ENCODE data around the gene GRIA3. TPM values are rescaled to one million over a fixed set of nuclear protein-coding genes. Genes with fewer than 3 reads are reported as not detected.
"Not testable (repeated sequence)": the region's sequence is repeated elsewhere in the genome, so short reads cannot be mapped to it uniquely, and the experiment has no call there.

GRIA3 gene
- total RNA-seq, 1 donor from 2014 or later = not detected

DNA sequence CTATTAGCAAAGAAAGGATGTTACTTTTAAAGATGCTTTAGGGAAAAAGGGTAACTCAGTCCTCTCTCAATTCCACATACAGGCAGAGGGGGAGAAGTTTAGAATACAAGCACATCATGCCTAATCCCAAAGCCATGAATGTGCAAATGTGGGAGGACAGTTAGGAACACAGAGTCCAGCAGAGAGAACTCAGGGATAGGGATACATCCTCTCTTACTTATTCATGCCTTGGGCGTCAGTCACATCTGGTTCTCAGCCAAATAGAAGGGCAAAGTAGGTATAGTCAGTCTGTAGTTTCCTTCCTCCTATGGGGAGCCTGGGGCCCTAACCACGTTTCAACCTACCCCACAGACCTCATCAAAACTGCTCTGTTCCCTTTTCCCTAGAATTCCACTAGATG, 87.8 kb downstream of the GRIA3 start:
- intact Hi-C loops (cut with micrococcal nuclease) = no loop called here

DNA sequence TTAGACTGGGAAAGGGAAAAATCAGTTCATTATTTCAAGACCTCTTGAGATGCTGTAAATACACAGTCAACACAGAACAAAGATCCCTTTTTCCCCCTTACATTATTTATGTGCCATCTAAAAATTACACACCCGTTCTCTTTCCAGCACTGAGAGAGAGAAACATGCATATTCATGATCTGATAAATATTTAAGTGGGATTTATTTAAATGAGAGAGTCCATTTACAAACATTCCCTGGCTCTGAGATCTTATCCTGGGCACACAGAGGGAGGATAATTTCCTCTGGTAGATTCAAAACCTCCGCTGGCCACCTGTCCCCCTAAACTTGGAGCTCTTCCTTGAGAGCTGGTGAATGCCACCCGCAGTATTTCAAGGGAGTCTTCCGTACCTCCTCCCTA, 88.6 kb downstream of the GRIA3 start:
- intact Hi-C loops (cut with micrococcal nuclease) = no loop called here

DNA sequence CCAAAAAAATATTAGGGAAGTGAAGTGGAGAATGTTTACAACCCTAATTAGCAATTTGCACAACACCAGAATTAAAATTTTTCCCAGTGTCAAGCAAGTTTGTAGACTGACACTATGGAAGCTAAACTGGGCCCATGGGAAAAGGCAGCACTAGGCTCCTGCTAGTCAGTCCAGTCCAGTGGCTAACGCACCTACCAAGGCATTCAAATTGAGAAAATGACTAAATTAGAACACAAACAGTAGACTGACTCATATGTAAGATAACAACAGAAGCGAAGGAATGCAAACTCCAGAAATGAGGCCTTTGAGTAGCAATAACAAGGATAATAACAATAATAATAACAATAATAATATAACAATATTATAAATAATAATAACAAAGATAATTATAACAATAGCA, 90.7 kb downstream of the GRIA3 start:
- intact Hi-C loops (cut with micrococcal nuclease) = no loop called here

- intact Hi-C loops (cut with micrococcal nuclease) = no loop called here
These were observed 93.3 kb downstream of the GRIA3 start for GRCh38 chrX:123277347-123277746.

GRCh38 chrX:123277821-123278220, 93.7 kb downstream of the GRIA3 start:
- intact Hi-C loops (cut with micrococcal nuclease) = no loop called here

DNA sequence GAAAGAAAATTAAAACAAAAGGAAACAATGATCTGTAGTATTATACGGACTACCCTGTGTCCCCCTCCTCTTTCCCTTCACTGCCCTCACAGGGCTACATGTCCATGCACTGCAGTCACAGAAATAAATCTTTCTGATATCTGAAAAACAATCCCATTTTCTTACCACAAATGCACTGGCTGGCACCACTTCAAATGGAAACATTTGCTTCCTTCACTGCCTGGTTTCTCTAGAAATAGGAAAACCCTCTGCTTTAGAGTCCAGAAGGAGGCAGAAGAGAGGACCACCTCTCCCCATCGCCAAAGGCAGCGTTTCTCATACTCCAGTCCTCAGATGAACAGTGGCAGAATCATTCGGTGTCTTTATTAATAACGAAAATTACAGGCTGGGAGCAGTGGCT, 98.2 kb downstream of the GRIA3 start:
- intact Hi-C loops (cut with micrococcal nuclease) = no loop called here

GRCh38 chrX:123283407-123283806, 99.3 kb downstream of the GRIA3 start:
- intact Hi-C loops (cut with micrococcal nuclease) = not testable (repeated sequence)

GRCh38 chrX:123291623-123292022, 107.5 kb downstream of the GRIA3 start:
- intact Hi-C loops (cut with micrococcal nuclease) = no loop called here

DNA sequence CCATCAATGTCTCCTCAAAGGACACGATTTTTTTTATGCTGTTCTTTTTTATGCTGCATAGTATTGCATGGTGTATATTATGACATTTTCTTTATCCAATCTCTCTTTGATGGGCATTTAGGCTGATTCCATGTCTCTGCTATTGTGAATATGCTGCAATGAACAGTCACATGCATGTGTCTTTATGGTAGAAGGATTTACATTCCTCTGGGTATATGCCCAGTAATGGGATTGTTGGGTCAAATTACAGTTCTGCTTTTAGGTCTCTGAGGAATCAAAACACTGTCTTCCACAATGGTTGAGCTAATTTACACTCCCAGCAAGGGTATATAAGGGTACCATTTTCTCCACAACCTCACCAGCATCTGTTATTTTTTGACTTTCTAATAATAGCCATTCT, 113.9 kb downstream of the GRIA3 start:
- intact Hi-C loops (cut with micrococcal nuclease) = no loop called here

DNA sequence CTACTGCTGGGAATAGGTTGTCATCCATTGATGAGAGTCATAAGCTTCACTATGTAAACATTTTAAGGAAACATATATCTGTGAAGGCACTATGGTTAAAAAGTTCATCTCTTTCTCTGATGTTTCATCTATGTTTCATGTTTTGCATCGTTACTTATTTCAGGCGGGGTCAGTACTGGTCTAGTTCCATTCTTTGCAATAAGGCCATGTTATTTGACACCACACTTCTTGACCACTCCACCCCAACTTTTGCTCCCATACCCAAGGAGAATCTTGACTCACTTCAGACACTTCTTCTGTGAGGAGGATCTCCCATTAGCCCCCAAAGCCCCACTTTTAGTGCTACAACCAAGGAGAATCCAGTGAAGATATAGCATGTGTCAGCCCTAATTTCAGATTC, 119.4 kb downstream of the GRIA3 start:
- intact Hi-C loops (cut with micrococcal nuclease) = no loop called here

GRCh38 chrX:123308658-123309057, 124.6 kb downstream of the GRIA3 start:
- intact Hi-C loops (cut with micrococcal nuclease) = no loop called here

DNA sequence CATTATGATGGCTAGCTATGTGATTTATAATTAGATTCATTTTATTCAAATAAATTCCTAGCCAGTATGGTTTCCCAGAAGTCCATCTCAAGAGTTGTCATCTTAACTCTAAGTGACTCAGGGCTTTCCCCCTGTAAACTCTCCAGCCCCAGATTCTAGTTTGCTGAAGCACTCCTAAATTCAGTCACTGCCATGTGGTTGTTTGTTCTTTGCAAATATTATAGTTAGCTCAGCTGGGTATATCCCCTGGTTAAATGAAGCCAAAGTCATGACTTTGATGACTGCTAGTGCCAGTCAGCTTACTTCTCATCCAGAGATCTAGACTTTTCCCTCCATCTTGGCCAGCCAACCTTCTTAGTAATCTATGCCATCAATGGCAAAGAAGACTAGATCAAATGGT, 126.0 kb downstream of the GRIA3 start:
- intact Hi-C loops (cut with micrococcal nuclease) = no loop called here

DNA sequence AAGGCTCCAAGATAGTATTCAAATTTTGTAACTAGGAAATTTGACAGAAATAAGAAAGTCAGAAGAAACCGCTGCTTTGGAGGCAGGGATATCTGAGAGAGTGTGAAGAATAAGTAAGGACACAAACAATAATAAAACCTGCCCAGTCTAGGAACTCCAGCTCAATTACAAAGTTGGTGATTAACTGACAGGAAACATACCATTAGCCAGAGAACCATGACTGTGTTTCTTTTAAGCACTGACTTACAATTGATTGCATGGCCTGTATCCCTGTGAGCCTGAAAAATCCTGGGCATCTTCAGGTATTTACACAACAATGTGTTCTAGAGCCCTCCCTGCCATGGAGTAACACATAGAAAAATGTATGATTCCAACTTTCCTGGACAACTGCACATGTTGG, 127.4 kb downstream of the GRIA3 start:
- intact Hi-C loops (cut with micrococcal nuclease) = no loop called here

- intact Hi-C loops (cut with micrococcal nuclease) = no loop called here
These were observed 129.4 kb downstream of the GRIA3 start for GRCh38 chrX:123313486-123313885.

GRCh38 chrX:123320622-123321021, 136.5 kb downstream of the GRIA3 start:
- intact Hi-C loops (cut with micrococcal nuclease) = no loop called here

DNA sequence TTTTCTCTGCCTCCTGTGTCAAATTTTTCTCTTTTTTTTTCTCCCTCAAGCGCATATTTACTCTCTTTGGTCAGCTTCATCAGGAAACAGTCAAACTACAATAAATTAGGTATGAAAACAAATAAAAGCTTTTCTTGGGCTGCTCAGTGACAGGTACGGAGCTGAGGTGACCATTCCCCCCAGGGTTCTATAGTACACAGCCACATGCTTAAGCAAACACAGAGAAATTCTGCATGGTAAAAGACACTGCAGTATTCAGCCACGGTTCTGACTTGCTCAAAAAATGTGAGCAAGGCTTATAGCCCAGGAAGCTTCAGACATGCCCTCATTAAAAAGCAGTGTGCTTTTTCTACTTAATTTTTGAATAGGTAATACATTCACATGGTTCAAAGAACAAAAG, 138.5 kb downstream of the GRIA3 start:
- intact Hi-C loops (cut with micrococcal nuclease) = no loop called here

- intact Hi-C loops (cut with micrococcal nuclease) = no loop called here
These were observed 140.5 kb downstream of the GRIA3 start for GRCh38 chrX:123324625-123325024.

GRCh38 chrX:123330229-123330942, 146.3 kb downstream of the GRIA3 start:
- intact Hi-C loops (cut with micrococcal nuclease) = no loop called here

GRCh38 chrX:123331349-123331748, 147.3 kb downstream of the GRIA3 start:
- intact Hi-C loops (cut with micrococcal nuclease) = no loop called here

DNA sequence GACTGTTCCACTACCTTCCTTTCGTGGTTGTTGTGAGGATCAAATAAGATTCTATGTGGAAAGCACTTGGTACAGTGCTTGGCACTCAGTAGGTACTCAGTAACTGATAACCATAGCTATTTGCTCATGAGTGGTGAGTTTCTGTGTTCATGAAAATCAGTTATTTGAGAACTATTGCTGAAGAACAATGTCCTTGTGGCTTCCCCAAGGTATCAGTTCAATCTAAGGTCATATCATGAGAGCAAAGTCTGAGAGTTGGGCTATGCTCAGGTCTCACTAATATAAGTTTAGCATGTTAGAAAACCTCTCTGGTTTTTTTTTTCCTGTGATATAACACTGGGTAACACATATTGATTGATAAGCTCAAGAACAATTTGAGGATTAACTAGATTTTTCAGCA, 147.8 kb downstream of the GRIA3 start:
- intact Hi-C loops (cut with micrococcal nuclease) = no loop called here

DNA sequence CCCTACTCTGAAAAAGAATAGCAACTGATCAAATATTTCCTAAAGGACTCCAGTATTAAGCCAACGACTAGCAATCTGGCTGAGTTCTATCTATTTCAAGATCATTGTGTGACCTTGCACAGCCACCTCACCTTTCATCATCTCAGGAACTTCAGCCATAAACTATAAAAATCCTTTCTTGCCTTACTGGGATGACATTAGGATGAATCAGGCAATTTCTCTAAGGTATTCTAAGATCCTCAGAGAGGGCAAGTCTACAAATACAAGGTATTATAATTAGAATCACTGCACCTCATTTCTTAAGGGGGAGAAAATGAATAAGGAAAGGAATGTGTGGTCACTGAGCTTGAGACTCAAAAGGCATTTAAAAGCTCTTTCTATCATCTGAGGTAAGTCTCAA, 152.6 kb downstream of the GRIA3 start:
- intact Hi-C loops (cut with micrococcal nuclease) = no loop called here

DNA sequence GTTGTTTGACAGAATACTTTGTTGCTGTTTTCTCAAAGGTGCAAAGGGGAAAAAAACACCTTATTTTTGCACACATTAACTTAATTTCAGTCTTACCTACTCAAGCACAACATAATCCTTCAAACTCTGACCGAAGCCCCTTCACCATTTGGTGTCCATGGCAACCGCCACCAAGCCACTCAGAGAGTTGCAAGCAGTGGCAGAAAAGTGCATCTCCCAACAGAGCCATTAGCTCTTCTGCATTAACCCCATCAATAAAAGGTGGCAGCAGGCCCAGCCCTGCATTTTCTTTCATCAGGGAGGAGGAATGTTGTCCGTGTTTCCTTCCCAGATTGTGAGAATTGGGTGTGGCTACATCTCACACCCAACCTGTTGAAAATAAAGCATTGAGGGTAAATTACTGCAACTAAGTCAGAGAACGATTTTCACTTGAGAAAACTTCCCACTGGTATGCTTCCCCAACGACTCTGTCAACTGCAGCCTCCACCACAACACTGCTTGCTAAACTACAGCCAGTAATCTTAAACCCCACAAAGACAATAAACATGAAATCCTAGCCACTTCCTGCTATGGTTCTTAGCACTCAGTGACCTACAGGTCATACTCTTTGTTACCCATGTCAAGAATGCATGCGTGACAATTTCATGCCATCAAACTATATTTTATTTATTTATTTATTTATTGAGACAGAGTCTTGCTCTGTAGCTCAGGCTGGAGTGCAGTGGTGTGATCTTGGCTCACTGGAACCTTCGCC, 154.0 kb downstream of the GRIA3 start:
- intact Hi-C loops (cut with micrococcal nuclease) = no loop called here
